ENCODE measurements around the gene PNCK. TPM values are rescaled to one million over a fixed set of nuclear protein-coding genes. Genes with fewer than 3 reads are reported as not detected.
"Not testable (repeated sequence)": the region's sequence is repeated elsewhere in the genome, so short reads cannot be mapped to it uniquely, and the experiment has no call there.

Gene PNCK
- total RNA-seq, 1 experiment from 2014 or later: 1.1 TPM

DNA sequence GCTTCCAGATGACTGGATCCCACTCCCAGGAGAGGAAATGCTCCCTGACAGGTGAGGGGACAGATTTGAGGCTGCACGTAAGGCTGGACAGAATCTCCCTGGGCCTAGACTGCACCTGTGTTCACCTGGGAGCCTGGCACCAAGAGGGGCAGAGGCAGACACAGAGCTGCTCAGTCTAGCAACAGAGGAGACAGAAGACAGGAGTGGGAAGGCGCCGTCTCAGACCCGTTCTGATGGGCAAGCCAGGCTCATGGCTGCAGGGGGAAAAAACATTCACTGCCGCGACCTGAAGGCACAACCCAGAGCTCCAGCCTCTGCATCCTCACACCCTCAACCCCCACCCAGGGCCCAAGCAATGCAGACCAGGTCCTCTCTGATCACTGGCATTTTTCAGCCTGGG, 33.8 kb upstream of the PNCK start:
- CTCF ChIA-PET: interaction anchor here (1.5 kb wide), 1 partner anchor 23 kb away, joined by 3 read pairs; no protein-coding TSS in a partner anchor
- Mint-ChIP-seq H3K4me1 (ENCODE audit: low read depth, unreplicated experiment) (peaks cover 8% of the 10 kb centered on the region), H3K4me3 (ENCODE audit: low read depth, unreplicated experiment) (no peak overlapping the region), H3K9me3 (ENCODE audit: low read depth, unreplicated experiment) (no peaks in the 10 kb centered on the region), H3K36me3 (ENCODE audit: insufficient read depth, unreplicated experiment) (peaks cover 60% of the 10 kb centered on the region), H3K27me3 (ENCODE audit: unreplicated experiment) (no peaks in the 10 kb centered on the region), H3K27ac (ENCODE audit: unreplicated experiment) (no peak overlapping the region)
- BruUV-seq (replicated peaks): no TSS peak
- DNase-seq: no peak
- intact Hi-C loops (cut with micrococcal nuclease; ENCODE audit: unreplicated experiment): no loop called here
- no peak for TF ChIP-seq CTCF (IDR thresholded peaks at IDR 0.05; ENCODE audit: unreplicated experiment)

DNA sequence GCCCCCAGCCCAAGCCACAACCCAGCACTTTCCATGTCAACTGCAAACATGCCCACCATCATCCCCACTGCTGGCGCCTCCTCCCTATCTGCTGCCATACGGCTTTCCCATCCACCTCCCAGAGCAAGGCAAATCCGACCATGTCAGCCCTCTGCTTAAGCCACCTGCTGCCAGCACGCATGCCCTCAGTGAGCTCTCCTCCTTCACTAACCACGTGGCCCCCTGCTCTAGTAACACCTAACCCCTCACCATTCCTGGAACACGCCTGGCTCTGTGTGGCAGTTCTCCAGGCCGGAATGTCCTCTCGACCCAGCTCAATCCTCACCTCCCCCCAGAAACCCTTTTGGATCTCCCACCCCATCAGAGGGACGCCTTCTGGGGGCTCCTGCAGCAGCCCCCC, 33.2 kb upstream of the PNCK start:
- H3K4me3 Mint-ChIP-seq (ENCODE audit: low read depth, unreplicated experiment): no peak overlapping the region
- H3K27me3 Mint-ChIP-seq (ENCODE audit: unreplicated experiment): no peaks in the 10 kb centered on the region
- peak overlapping the region; percentile 81 for H3K27ac Mint-ChIP-seq (ENCODE audit: unreplicated experiment)

DNA sequence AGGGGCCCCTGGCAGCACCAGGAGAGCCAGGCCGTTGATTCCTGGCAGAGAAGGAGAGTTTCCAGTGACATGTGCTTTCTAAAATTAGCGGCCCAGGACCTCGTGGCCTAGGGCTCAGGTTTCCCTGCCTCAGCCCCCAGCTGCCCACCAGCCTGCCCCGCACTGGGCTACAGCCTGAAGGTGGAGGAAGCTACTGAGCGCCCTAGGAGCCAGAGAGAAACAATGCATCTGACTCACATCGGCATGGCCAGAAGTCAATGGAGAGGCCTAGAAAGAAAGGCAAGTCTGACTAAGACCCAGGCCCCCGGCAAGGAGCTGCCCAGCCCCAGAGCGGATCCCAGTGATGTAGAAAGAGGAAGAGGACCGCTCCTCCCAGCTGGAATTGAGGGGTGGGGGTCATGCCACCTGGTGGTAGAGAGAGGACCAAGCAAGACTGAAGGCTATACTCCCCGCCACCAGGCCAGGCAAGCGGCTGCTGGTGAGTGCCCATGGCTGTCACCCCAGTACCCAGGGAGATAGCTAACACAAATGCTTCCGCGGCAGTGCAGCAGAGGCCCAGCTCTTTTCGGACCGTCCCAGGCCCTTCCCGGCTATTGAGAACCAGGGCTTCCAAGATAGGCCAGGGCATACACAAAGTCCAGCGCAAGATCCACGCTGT, 31.9 kb upstream of the PNCK start:
- CTCF ChIA-PET; H3K27ac Mint-ChIP-seq (ENCODE audit: unreplicated experiment); DNase-seq; H3K9me3 Mint-ChIP-seq (ENCODE audit: low read depth, unreplicated experiment); H3K4me1 Mint-ChIP-seq (ENCODE audit: low read depth, unreplicated experiment); H3K27me3 Mint-ChIP-seq (ENCODE audit: unreplicated experiment); H3K4me3 Mint-ChIP-seq (ENCODE audit: low read depth, unreplicated experiment); intact Hi-C loops (cut with micrococcal nuclease; ENCODE audit: unreplicated experiment); BruUV-seq (replicated peaks): not testable (repeated sequence)
- peaks cover 68% of the 10 kb centered on the region for H3K36me3 Mint-ChIP-seq (ENCODE audit: insufficient read depth, unreplicated experiment)

More for the DNA sequence above, 33.2 kb upstream of the PNCK start:
- H3K9me3 Mint-ChIP-seq (ENCODE audit: low read depth, unreplicated experiment): no peaks in the 10 kb centered on the region
- no peak for DNase-seq
- BruUV-seq (replicated peaks): no TSS peak
- CTCF ChIA-PET: no interaction called here
- H3K4me1 Mint-ChIP-seq (ENCODE audit: low read depth, unreplicated experiment): peaks cover 8% of the 10 kb centered on the region
- intact Hi-C loops (cut with micrococcal nuclease; ENCODE audit: unreplicated experiment): no loop called here
- peaks cover 63% of the 10 kb centered on the region for H3K36me3 Mint-ChIP-seq (ENCODE audit: insufficient read depth, unreplicated experiment)
- TF ChIP-seq CTCF (IDR thresholded peaks at IDR 0.05; ENCODE audit: unreplicated experiment): no peak

DNA sequence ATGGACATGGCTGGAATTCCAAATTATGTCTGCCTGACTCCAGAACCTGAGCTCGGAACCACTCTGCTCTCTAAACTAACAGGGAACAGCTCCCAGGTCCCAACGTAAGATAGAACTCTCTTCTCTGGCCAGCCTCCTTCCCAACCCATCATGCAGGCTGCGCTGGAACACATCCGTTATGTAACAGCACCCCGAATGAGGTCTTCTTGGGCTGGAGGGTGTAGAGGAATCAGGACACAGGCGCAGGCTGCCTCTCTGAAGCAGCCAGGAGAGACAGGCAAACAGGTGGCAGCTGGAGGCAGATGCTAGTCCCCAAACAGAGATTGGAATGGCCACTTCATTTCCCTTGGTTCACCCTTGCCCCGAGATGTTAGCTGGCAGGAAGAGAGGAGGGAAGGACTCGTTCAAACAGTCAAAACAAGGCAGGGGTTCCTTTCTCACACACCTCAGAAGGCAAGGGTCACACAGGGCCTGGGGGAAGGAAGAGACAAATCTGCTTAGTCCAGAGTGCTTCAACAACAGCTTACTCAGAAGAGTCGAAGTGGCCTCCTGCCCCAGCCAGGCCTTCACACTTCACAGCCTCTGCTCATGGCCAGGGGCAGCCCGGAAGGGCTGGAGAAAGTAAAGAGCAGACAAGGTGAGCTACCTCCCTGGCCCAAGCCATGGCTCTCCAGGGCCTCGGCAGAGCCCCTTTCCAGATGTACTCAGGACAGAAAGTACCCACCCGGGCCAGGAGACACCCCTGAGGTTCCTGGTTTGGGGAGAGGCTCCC, 31.2 kb upstream of the PNCK start:
- peaks cover 69% of the 10 kb centered on the region for H3K36me3 Mint-ChIP-seq (ENCODE audit: insufficient read depth, unreplicated experiment)
- CTCF ChIA-PET; H3K27ac Mint-ChIP-seq (ENCODE audit: unreplicated experiment); H3K4me1 Mint-ChIP-seq (ENCODE audit: low read depth, unreplicated experiment); H3K9me3 Mint-ChIP-seq (ENCODE audit: low read depth, unreplicated experiment); intact Hi-C loops (cut with micrococcal nuclease; ENCODE audit: unreplicated experiment); DNase-seq; BruUV-seq (replicated peaks); H3K27me3 Mint-ChIP-seq (ENCODE audit: unreplicated experiment); H3K4me3 Mint-ChIP-seq (ENCODE audit: low read depth, unreplicated experiment): not testable (repeated sequence)

DNA sequence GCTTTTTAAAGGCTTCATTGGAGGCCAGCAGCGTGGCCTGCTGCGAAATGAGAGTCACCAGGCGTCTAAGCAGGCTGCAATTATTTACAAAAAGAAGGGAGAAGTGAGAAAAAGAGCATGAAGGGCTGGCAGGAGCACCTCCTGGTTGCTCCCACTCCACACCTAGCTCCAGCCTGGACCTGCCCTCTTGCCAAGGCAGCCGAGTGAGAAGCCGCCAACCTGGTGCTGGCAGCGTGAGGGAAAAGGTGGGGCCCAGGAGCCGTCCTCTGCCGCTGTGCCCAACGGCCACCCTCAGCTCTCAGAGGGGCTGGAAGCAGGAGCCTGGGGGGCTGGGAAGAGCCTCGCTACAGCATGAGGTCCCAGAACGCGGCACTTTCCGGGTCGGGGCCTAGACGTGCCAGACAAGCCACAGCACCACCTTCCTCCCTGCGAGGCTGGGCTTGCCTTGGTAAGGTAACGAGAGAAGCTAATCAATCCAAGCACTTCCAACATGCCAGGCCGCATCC, 30.5 kb upstream of the PNCK start:
- Mint-ChIP-seq H3K36me3 (ENCODE audit: insufficient read depth, unreplicated experiment) (peaks cover 71% of the 10 kb centered on the region), H3K4me1 (ENCODE audit: low read depth, unreplicated experiment) (peaks cover 8% of the 10 kb centered on the region), H3K27me3 (ENCODE audit: unreplicated experiment) (no peaks in the 10 kb centered on the region), H3K4me3 (ENCODE audit: low read depth, unreplicated experiment) (no peak overlapping the region), H3K9me3 (ENCODE audit: low read depth, unreplicated experiment) (no peaks in the 10 kb centered on the region), H3K27ac (ENCODE audit: unreplicated experiment) (no peak overlapping the region)
- no peak for DNase-seq
- no peak for TF ChIP-seq CTCF (IDR thresholded peaks at IDR 0.05; ENCODE audit: unreplicated experiment)
- CTCF ChIA-PET: no interaction called here
- no TSS peak for BruUV-seq (replicated peaks)
- intact Hi-C loops (cut with micrococcal nuclease; ENCODE audit: unreplicated experiment): no loop called here

Measured in Calu3 (cell line).